SHP77 treated with DMSO at 0.1 percent for 48 hours (cell line): ENCODE measurements around the gene SOX2.
"Not testable (repeated sequence)": the region's sequence is repeated elsewhere in the genome, so short reads cannot be mapped to it uniquely, and the experiment has no call there.

Source experiments
- DNase-seq: peaks from one replicate; lab custom pipeline; 2025; lab: John Stamatoyannopoulos, UW

SOX2 gene

GRCh38 chr3:181757694-181758306 lies 46.1 kb downstream of the SOX2 start:
- DNase-seq, result no peak

GRCh38 chr3:181761906-181762305 lies 50.2 kb downstream of the SOX2 start:
- no peak for DNase-seq

- not testable (repeated sequence) for DNase-seq
These were observed 52.3 kb downstream of the SOX2 start for GRCh38 chr3:181764033-181764432.
